Measurements from ENCODE around the gene RALB. TPM values are rescaled to one million over a fixed set of nuclear protein-coding genes. Genes with fewer than 3 reads are reported as not detected.

RALB gene
- total RNA-seq, 1 donor from 2014 or later, result 40.4 TPM

DNA sequence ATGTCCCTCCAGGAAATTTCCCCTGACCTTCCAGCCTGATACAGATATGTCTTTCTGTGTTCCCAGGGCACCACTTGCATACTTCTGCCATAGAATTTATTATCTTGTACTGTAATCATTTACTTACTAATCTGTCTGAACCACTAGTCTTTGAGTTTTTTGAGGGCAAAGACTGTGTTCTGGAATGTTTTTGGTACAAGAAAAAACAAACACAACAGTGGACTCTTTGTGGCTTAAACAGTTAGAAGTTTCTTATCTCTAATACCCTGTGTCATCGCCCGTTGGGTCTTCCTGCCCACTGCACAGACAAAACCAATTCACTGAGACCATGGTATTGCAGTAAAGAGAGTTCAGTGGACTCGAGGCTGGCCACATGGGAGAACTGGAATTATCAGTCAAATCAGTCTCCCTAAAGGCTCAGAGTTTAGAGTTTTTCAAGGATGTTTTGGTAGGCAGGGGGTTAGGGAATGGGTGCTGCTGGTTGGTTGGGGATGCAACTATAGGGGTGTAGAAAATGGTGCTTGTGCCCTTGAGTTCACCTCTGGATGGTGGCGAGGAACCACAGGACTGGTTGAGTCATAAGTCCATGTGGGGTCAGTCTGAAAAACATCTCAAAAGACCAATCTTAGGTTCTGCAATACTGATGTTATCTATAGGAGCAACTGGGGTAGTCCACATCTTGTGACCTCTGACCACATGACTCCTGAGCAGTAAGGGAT lies 20.3 kb downstream of the RALB start:
- TF ChIP-seq, protein P1, sequence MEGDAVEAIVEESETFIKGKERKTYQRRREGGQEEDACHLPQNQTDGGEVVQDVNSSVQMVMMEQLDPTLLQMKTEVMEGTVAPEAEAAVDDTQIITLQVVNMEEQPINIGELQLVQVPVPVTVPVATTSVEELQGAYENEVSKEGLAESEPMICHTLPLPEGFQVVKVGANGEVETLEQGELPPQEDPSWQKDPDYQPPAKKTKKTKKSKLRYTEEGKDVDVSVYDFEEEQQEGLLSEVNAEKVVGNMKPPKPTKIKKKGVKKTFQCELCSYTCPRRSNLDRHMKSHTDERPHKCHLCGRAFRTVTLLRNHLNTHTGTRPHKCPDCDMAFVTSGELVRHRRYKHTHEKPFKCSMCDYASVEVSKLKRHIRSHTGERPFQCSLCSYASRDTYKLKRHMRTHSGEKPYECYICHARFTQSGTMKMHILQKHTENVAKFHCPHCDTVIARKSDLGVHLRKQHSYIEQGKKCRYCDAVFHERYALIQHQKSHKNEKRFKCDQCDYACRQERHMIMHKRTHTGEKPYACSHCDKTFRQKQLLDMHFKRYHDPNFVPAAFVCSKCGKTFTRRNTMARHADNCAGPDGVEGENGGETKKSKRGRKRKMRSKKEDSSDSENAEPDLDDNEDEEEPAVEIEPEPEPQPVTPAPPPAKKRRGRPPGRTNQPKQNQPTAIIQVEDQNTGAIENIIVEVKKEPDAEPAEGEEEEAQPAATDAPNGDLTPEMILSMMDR (conservative IDR thresholded peaks at IDR 0.05), result no peak
- H3K27me3 Mint-ChIP-seq, result no peaks in the 10 kb centered on the region
- H3K27ac Mint-ChIP-seq, result peak overlapping the region; percentile 30
- peaks cover 5% of the 10 kb centered on the region for H3K9me3 Mint-ChIP-seq
- H3K36me3 Mint-ChIP-seq, result peaks cover 20% of the 10 kb centered on the region
- no peak overlapping the region for H3K4me3 Mint-ChIP-seq
- no peak for DNase-seq (ENCODE audit: extremely low spot score, unreplicated experiment)
- H3K4me1 Mint-ChIP-seq (ENCODE audit: unreplicated experiment), result no peaks in the 10 kb centered on the region

DNA sequence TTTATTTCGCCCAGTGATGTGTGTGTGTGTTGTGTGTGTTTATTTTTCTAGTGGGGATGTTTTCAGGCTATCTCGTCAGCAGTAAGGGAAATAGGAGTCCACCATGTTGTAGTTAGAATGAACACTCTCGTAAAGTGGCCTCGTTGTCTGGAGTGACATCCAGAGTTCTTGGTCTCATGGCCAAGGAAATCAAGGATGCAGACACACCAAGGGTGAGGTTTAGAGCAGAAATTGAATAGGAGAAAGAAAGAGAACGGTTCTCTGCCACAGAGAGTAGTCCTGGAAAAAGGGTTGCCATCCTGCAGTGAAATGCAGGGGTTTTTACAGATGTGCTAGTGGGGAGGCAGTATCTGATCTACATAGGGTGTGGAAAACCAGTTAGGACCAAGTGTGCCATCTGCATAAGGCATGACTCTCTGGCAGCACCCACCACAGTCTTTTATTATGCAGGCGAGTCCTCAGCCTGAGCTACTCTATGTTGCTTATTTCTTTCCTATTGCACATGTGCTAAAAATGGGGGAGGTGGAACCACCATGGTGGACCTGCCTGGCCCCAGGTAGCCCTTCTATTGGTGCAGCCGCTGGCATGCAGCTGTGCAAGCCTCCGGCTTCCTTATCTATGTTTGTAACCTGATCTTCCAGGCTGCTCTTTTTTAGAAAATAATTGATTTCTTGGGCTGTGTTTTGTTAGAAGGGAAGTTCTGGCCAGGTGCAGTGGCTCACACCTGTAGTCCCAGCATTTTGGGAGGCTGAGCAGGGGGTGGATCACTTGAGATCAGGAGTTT lies 23.2 kb downstream of the RALB start:
- Mint-ChIP-seq H3K4me1 (ENCODE audit: unreplicated experiment) (no peaks in the 10 kb centered on the region), H3K9me3 (peaks cover 5% of the 10 kb centered on the region), H3K36me3 (peaks cover 26% of the 10 kb centered on the region), H3K27ac (no peak overlapping the region), H3K27me3 (no peaks in the 10 kb centered on the region), H3K4me3 (no peak overlapping the region)
- DNase-seq (ENCODE audit: extremely low spot score, unreplicated experiment), result no peak
- TF ChIP-seq, protein P1 (conservative IDR thresholded peaks at IDR 0.05), result no peak

DNA sequence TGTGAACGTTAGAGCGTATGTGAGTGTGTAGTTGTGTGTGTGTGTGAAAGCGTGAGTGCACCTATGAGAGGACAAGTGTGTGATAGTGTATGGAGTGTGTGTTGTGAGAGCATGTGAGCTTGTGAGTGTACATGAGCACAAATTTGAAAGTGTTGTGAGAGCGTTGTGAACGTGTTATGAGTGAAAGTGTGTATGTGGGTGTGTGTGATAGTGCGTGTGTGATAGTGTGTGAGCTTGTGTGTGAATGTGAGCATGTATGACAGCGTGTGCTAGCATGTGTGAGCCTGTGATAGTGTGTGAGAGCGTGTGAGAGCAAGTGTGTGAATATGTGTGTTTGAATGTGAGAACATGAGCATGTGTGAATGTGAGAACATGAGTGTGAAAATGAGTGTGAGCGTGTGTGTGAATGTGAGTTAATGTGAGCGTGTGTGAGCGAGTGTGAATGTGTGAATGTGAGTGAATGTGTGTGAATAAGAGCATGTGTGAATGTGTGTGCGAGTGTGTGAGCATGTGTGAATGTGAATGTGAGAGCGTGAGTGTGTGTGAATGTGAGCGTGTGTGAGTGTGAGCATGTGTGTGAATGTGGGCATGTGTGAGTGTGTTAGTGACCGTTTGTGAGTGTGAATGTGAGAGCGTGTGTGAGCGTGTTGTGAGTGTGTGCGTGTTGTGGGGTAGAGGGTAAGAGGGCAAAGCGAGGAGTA lies 25.0 kb downstream of the RALB start:
- TF ChIP-seq, protein P1 (conservative IDR thresholded peaks at IDR 0.05), result no peak
- Mint-ChIP-seq H3K36me3 (peaks cover 22% of the 10 kb centered on the region), H3K27ac (no peak overlapping the region), H3K27me3 (no peaks in the 10 kb centered on the region), H3K9me3 (peaks cover 5% of the 10 kb centered on the region), H3K4me1 (ENCODE audit: unreplicated experiment) (peaks cover 2% of the 10 kb centered on the region), H3K4me3 (no peak overlapping the region)
- no peak for DNase-seq (ENCODE audit: extremely low spot score, unreplicated experiment)

DNA sequence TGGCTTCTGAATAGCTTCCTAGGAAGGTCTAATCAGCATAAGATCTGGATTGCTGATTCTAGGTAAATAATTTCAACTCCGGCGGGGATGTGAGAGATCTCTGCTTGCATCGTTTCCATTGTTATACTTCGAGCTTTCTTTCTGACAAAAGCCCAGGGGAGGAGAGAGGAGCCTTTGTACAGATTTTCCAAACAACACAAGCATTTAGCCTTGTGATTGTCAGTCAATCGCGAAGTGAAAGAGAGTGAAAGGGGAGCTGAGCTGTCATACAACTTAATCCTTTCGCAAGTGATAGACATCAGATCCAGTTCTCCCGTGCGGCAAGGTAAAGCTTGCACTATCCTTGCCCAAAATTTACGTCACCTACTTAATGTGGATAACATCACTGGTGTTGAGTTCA lies 26.2 kb downstream of the RALB start:
- no peaks in the 10 kb centered on the region for H3K27me3 Mint-ChIP-seq
- no peak for DNase-seq (ENCODE audit: extremely low spot score, unreplicated experiment)
- peaks cover 6% of the 10 kb centered on the region for H3K4me1 Mint-ChIP-seq (ENCODE audit: unreplicated experiment)
- peaks cover 5% of the 10 kb centered on the region for H3K9me3 Mint-ChIP-seq
- TF ChIP-seq, protein P1 (conservative IDR thresholded peaks at IDR 0.05), result no peak
- no peak overlapping the region for H3K4me3 Mint-ChIP-seq
- peaks cover 22% of the 10 kb centered on the region for H3K36me3 Mint-ChIP-seq
- no peak overlapping the region for H3K27ac Mint-ChIP-seq

DNA sequence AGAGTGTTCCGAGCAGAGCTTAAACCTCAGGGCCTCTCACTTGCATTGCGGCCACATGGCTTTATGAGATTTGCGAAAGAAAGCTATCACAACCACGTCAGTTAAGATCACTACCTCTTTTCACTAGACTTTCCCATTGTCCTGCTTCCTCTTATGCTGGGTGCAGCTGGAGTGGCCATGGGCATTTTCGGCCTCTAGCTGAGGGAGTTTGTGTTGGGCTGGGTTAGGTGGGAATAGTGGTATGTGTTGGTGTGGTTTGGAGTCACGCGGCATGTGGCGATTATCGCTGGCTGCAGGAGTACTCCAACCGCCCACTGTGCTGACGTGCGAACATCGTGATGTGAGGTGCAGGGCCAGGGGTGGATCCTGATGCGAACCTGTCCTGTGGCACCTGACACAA lies 27.1 kb downstream of the RALB start:
- Mint-ChIP-seq H3K9me3 (peaks cover 5% of the 10 kb centered on the region), H3K27ac (no peak overlapping the region), H3K4me3 (no peak overlapping the region), H3K4me1 (ENCODE audit: unreplicated experiment) (peaks cover 6% of the 10 kb centered on the region), H3K27me3 (no peaks in the 10 kb centered on the region), H3K36me3 (peaks cover 22% of the 10 kb centered on the region)
- DNase-seq (ENCODE audit: extremely low spot score, unreplicated experiment), result no peak
- TF ChIP-seq, protein P1 (conservative IDR thresholded peaks at IDR 0.05), result no peak

Data from type B pancreatic cell (in vitro differentiated cells).